CD4-positive, alpha-beta T cell treated with Interleukin-4 for 1 hour (primary cell): ENCODE results near the gene AK2.

ENCODE experiments used
- DNase-seq, 2 donors: peaks; one replicate each; pipeline ENCODE4 v3.0.0-alpha.2; 2020 to 2022

Gene AK2

DNA sequence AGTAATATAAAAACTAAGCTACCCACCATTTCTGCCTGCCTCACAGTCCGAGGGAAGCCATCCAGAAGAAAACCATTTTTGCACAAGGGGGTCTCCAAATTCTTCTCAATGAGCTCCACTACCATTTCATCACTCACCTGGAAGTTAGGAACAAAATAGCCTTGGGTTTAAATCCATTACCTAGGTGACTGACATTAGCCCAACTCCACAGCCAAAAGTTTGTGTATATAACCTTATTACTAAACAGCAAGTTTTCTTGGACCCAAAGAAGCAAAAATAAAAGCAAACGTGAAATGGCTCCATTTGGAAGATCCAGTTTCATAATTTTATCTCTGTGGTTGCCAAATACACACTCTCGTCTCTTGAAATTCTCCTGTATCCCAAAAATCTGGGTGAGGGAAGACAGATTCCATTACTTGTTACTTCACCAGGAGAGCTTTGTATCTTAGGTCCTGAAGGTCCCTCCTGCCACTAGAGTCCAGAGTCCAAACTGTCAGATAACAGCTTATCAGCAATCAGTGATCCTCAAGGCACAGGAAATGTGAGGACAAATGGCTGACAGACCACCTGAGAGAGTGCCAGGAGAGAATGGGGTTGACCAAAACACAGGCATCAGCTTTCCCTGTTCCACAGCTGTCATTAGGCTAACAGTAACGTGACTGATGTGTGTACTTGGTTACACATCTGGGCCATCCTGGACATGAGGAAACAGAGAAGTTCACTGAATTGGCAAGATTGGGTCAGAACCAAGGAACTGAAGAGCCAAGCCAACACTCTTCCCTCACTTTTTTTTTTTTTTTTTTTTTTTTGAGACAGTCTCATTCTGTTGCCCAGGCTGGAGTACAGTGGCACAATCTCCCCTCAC, 14.9 kb downstream of the AK2 start:
- DNase-seq: no peak

DNA sequence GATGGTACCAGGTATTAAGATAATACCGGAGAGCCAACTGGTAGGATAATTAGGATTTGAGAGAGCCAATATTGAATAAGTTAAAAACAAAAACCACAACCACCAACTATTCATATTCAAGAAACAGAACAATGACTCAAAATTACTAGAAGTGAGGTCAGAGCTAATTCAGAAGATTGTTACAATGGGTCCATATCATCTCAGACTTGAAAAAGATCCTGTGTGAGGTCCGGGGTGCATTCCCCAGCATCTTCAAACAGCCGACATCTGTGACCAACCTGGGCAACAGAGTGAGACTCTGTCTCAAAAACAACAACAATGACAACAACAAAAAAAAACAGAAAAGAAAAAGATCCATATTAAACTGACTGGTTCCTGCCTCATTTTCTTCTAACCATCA, 18.6 kb downstream of the AK2 start:
- DNase-seq: no peak

DNA sequence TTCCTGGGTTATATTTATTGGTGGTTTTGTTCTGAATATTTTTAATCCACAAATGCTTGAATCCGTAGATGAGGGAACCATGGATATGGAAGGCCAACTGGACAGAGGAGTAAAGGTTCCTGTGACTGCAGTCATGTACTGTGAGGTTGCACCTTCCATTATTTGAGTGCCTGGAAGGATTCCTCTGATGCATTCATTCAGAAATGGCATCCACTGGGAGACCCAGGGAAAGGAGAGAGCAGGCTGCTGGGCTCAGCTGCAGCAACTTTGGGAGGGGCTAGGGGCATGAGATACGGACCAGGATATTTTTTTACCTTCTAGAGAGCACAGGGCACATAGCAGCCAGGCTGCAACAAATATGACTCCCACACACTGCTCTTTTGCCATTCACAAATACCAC, 19.5 kb downstream of the AK2 start:
- DNase-seq: no peak

DNA sequence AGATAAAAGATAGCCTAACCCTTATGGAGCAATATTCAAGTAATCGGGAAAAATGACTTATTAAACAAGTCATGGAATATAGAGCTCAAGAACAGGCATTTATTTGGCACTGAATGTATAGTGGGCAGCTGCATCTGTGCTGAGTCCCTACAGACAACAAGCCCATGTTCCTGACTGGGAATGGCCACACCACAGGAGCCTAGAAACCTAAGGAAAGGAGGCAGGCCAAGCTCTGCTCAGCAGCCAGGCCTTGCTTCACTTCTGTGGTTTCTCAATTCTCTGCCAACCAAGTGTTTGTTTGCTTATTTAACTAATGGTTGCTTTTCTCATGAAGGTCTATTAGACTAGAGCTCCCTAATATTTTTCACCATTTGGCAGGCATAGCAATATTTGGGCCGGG, 21.5 kb downstream of the AK2 start:
- DNase-seq: no peak

DNA sequence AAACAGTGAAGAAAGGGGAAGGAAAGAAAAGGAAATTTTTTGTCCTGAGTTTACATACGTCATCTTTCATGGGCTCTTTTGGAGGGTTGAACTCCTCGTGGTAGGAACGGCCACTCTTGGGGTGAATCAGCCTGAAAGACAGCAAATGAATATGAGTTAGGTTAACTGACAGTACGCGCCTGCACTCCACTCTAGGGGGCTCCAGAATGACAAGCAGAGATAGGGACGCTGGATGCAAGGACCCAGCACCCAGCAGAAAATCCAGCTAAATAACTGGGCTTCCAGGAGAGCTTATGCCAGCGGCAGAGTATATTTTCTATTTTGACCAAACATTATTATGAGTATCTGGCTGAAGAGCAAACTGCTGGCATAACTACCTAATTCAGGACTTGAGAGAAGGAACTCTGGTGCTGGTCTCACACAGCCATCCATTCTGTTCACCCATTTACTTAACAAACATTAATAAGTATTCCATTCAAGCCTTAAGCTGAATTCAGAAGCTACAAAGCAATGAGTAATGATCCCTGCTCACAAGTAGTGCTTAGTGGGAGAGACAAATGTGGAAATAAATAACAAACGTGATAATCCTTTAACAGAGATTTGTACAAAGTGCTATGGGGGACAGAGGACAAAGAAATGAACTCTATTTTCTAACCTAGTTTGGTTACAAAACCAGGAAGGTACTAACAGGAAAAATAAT, 22.1 kb downstream of the AK2 start:
- DNase-seq: no peak

DNA sequence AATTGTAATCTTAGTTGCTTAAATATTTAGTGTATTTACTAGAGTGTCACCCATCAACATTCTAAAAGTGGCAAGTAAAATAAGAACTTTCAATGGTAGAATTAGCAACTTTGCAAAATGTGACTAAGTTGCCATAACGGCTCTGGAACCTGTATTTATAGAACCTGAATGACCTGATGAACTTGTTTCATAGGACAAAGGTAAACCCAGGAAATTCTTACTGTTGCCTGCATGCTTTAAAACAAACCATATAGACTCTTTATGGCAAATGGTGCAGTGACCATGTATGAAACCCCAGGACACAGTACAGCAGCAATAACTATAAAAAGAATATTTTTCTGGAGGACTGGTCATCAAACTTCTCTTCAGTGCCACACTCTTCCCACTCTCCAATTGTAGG, 22.9 kb downstream of the AK2 start:
- DNase-seq: no peak

DNA sequence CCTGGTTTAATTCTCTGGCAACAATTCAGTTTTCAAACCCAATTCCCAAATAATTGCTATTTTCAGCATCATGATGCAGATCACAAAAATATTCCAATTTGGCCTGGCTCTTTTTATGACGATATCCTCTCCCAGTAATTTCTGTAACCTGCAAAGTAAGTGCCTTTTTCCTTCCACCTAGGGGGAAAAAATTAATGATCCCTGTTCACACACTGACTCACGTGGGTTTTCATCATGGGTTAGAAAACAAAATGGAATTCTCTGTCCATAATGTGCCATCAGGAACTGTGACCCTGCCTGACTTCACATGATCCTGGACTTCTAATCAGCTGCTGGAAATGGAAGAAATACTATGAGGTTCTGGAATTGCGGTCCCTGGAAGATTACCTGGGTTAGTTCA, 24.5 kb downstream of the AK2 start:
- no peak for DNase-seq

DNA sequence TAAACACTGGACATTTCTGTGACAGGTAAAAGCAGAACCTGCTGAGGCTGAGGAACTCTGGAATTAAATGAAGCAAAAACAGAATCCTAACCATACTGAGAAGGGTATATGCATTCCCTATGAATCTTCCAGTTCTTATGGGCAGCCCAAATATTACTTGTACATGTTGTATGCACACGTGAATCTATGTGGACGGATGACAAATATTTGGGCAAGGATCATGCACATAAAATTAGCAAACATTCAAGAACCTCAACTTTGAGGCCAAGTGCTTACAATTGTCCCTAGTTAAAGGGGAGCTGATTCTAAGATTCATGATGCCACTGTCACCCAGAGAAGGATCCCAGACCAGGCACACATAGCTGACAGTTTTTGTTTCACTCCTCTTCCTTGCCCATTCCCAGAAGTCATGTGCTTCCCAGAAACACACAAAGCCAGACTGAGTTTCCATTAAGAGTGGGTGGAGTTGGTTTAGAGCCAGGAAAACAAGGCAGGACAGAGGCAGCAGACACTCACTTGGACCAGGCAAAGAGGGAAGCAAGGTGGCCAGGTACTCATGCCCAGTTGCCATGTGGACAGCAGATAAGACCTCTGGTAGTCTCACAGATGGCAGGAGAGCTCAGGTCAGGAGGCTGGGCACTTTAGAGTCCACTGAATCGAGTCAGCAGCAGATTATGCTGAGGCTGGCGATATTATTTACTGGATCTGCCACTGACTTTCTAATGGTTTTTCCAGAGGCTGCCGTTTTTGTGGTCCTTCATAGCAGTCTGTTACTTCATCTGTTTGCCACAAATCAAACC, 25.6 kb downstream of the AK2 start:
- no peak for DNase-seq

DNA sequence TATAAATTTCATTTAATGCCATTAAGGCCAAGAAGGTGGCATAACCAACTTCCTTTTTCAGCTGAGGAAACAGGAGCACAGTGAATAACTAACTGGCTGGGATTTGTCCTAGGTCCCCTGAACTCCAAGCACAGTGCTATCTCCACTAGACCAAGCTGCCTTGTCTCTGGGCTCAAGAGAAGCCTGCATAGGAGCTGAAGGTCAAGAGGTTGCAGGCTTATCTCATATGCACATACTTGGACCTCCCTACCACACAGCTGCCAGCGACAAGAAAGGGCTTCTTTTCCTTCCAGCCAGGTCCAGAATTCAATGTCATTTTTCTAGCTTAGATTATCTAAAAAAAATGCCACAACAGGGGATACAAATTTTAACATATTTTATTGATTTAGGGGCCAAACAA, 27.1 kb downstream of the AK2 start:
- DNase-seq: no peak

DNA sequence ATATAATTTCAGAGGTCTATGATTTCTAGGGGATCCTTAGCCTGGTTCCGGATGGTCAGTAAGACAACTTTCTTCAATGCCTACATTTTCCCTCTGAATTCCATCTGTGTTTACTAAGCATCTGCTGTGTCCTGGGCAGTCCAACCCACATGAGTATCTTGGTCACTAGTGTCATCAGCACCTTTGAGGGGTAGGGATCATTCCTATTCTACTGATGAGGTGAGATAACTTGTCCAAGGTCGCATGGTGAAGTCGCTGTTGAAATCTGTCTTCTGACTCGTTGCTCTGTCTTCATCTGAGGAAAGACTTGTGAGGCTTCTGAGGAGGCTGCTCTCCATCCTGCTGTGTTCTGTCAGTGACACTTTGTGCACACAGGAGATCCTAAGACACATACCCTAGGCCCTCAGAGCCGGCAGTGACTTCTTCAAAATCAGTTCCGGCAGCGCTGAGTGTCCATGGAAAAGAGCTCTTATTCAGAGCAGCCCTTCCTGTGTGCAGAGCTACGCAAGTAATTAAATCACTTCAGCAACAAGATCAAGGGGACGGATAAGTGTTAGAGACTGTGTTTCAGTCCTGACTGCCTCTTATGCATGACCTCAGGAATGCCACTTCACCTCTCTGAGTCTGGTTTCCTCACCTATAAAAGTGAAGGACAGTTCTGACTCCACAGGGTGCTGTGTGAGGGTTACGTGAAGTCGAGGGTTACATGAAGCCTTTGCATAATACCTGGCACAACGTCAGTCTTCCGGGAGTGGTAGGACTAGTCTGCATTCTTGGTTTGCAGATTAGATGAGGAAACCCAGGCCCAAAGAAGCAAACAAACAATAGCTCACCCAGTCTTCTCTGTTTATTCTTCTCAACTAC, 28.4 kb downstream of the AK2 start:
- no peak for DNase-seq

DNA sequence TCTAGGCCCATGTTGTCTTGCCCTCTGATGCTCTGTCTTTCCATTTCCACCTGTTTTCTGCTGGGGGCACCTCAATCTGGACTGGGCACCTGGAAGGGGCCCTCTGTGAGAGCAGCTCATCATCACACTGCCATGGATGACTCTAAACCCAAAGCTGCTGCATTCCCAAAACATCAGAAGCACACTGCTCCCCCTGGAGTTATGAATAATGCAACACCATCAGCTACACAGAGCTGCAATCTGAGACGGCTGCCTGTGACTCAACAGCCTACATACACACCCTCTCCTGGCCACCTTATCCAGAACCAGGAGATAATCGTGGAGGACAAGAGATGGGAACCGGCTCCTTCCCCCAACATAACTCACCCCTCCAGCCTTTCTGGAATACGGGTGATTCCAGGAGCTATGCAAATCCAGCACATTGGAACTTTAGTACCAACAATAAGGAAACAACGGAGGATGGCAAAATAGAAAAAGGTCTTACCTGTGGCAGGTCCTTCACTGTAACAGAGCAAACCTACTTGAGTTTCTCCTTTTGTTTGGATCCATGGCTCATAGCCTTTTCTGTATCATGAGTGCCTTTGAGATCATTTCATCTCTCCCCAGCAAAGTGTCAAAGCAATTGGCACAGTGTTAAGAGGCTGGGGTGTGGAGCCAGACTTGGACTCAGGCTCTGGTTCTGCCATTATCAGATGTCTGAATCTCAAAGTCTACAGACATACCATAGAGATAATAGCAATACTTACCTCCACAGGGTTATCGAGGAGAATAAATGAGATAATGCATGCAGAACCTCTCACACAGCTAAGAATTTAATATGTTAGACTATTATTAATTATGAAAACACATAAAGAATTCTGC, 29.3 kb downstream of the AK2 start:
- DNase-seq: peak; percentile 42 to 45

DNA sequence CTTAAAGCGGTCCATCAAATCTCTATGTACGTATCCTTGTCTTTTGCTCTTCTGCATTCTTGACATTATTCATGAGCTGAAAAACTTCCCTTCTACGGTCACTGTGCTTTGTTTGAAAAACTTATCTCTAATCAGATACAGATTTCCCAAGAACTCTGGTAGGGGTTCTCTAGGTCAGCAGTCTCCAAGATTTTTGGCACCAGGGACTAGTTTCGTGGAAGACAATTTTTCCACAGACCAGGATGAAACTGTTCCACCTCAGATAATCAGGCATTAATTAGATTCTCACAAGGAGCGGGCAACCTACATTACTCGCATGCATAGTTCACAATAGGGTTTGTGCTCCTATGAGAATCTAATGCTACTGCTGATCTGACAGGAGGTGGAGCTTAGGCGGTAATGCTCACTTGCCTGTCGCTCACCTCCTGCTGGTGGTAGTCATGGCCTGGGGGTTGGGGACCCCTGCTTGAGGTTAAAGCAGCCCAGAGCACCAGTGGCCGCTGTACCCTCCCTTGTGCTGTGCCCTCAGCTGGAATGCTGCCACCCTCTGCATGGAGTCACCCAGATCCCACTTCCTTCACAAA, 30.8 kb downstream of the AK2 start:
- no peak for DNase-seq

DNA sequence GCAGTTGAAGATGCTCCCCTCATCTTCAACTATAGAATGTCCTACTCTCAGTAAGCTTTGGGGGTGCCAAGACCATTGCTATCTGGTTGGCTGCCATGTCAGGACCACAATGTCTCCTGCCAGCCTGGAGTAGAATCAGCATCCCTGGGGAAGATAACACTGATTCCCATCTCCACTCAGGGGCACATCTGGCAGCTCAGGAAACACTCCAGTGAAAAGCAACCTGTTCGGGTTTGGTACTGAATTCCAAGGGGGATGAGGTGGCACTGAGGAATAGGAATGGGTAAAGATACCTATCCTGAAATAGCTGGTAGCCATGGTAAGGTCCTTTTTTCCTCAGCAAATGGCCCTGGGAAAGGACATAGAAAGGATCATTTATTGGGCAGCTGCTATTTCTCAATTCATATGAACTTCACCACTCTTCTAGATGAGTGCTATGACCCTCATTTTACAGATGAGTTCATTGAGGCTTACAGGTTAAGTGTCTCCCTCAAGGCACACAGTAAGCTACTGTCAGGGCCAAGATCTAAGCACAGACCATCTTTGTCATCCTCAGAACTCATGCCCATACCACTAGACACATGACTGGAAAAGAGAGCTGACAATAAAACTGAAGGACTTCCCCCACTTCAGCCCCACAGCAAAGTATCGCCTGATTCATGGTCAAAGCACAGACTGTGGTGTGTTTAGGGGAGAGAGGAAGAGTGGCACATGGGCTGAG, 31.4 kb downstream of the AK2 start:
- no peak for DNase-seq

DNA sequence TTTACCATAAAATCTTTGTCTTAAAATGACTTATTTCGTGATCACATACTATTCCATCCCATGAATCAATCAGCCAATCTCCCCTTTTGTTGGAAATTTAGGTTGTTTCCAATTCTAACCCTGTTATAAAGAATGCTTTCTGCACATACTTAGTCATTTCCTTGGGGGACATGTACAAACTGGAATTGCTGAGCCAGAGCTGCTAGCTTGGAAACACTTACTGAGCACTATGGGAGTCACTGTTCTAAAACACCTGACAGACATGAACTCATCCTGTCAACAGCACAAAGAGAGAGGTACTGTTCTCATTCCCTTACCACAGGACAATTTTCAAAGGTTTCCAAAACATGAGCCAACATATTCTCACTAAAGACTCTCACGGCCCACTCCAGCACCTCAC, 32.1 kb downstream of the AK2 start:
- DNase-seq: no peak

DNA sequence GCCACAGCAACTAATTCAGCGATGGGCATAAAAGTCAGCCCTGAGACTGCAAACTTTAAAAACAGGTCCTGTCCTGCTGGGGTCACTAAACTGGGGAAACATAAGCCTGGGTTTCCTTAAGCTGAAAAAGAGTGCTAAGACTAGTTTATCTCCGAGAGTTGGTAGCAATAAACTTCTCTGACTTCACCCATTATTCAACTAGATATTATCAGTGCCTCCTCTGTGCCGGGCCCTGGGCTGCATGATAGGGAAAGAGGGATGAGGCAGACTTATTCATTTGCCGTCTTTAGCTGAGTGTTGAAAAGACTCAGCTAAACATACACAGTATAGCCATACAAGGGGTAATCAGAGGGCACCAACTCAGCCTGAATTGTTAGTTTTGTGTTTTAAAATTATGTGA, 33.0 kb downstream of the AK2 start:
- no peak for DNase-seq

DNA sequence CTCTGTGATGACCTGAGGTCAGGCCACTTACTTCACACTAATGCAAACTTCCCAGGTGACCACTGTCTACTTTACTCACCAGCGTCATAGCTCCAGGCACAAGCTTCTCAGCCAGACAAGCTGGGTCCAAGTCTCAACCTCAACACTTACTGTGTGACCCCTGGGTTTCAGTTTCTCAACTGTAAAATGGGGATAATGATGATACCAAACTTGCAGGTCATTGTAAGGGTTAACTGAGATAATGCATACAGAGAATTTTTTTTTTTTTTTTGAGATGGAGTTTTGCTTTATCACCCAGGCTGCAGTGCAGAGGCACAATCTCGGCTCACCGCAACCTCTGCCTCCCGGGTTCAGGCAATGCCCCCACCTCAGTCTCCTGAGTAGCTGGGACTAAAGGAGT, 34.7 kb downstream of the AK2 start:
- no peak for DNase-seq

DNA sequence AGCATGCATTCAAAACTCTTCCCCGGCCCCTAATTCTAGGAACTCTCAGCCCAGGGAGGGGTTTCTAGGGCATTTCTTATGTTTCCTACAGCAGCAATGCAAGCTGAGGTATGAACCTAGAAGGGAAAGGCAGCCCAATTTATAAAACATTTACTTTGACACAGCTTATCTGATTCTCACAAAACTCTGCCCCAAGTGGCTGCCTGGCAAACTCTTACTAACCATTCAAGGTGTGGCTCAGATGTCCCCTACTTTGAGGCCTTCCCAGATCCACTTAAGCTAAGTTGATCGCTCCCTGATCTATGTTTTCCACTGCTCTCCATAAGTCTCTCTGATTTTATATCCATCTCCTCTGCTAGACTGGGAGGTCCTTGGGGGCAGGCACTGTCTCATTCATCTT, 35.4 kb downstream of the AK2 start:
- no peak for DNase-seq

DNA sequence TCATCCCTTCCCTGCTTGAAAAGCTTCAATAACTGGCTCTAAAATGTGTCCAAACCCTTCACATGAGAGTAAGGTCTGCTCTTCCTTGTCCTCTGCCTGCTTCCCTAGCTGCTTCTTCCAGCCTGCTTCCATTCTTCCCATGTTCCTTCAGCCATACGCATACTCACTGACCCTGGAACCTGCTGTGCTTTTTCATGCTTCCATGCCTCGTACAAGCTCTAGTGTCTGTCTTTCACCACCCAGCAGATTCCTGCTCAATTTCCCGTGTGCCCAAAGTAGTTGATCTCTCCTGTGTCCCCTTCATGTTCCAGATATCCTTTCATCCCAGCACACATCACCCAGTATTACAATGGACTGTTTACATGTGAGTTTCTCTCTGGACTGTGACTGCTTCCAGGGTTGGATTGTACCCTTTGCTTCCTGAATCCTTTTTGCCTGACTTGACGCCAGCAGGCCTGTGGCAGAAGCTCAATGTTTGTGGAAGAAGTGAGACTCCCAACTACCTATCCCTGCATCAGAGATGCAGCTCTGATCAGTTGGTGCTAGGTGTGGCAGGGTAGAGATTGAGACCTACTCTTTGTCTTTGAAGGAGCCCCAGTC, 36.2 kb downstream of the AK2 start:
- no peak for DNase-seq

DNA sequence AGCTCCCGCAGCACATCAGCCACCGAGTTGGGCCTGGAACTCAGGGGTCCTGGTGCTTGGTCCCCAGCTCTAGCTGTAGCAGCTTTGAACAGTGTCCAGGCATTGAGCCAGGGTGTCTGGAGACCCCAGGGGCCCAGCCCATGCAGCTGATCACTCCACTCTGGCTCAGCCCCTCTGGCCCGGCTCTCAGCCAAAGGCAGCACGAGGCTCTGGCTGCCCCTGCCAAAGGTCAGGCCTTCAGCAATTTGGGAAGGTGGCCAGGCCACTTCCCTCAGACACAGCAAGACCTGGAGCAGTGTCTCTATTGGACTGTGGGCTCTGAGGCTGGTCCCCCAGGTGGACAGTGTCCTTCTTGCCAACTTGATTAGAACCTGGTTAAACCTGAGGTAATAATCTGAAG, 37.7 kb downstream of the AK2 start:
- DNase-seq: no peak

DNA sequence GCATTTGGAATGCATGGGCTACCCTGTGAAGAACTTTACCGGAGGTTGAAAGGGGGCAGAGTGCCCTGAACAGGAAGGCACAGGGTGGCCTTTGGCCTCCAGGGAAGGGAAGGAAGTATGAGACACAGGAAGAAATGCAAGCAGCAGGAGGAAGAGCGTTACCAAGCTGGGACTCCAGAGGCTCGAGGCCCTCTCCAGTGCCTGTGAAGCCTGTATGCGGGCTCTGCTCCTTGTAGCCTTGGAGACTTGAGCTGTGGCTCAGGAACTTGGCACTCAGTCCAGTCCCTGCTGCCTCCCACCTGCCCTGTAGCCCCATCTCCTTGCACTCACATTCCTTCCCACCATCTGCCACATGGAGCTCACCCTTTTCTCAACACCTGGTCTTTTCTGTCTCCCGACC, 38.6 kb downstream of the AK2 start:
- DNase-seq: peak in 1 of 2 donors; percentile 30
